IMR-90 (cell line): Measurements from ENCODE around the gene FNDC3B. TPM values are rescaled to one million over a fixed set of nuclear protein-coding genes. Genes with fewer than 3 reads are reported as not detected.

Experiments
- ATAC-seq: fragments of 200-7000 bp; cut with Tn5 transposase; 2 replicates; pipeline ENCODE4 v1.9.1; 2020; ENCODE audit warnings: low read depth, mild to moderate bottlenecking, moderate library complexity
- BruUV-seq: library from RNA; stranded (reverse); fragments of 400-500 nt; replicated peaks from 2 replicates; lab custom pipeline; 2021; lab: Mats Ljungman, UMichigan
- CTCF ChIA-PET: fragments of 300-600 bp; formaldehyde crosslinking; extraction: SDS; loops from one replicate; lab custom pipeline; 2021; ENCODE audit warnings: antibody characterized with exemption; lab: Yijun Ruan, JAX
- POLR2A ChIA-PET: fragments of 300-600 bp; sonication (Branson Sonifier 250); formaldehyde crosslinking; loops from one replicate; lab custom pipeline; 2022; ENCODE audit warnings: antibody characterized with exemption; ENCODE audit not compliant: unreplicated experiment; lab: Charles Lee
- DNase-seq: peaks from one replicate; pipeline ENCODE4 v3.0.0; 2013
- H2AFZ ChIP-seq: replicated peaks from 2 replicates; pipeline ENCODE3; 2013; ENCODE audit warnings: low read length, mild to moderate bottlenecking; ENCODE audit not compliant: poor library complexity
- H2AK5ac ChIP-seq: 2 replicates; pipeline ENCODE4 v1.6.1; 2013; ENCODE audit warnings: low read depth, low read length, inconsistent platforms
- H2AK9ac ChIP-seq: replicated peaks from 2 replicates; pipeline ENCODE3; 2013; ENCODE audit warnings: mild to moderate bottlenecking, low read depth, low read length, moderate library complexity; ENCODE audit not compliant: poor library complexity
- H2BK120ac ChIP-seq: 2 replicates; pipeline ENCODE4 v1.6.1; 2013; ENCODE audit warnings: low read depth, low read length, inconsistent platforms
- H2BK15ac ChIP-seq: 3 replicates; pipeline ENCODE4 v1.6.1; 2013; ENCODE audit warnings: low read depth, low read length, inconsistent platforms
- H2BK20ac ChIP-seq: 2 replicates; pipeline ENCODE4 v1.6.1; 2013; ENCODE audit warnings: low read depth, mild to moderate bottlenecking, inconsistent platforms, low read length, moderate library complexity
- H2BK5ac ChIP-seq: 2 replicates; pipeline ENCODE4 v1.6.1; 2013; ENCODE audit warnings: mild to moderate bottlenecking, low read depth, low read length, inconsistent platforms; ENCODE audit not compliant: poor library complexity, severe bottlenecking
- H3K14ac ChIP-seq: replicated peaks from 2 replicates; pipeline ENCODE4 v1.6.1; 2013; ENCODE audit warnings: low read depth, low read length, inconsistent platforms
- H3K18ac ChIP-seq: 2 replicates; pipeline ENCODE4 v1.6.1; 2013; ENCODE audit warnings: low read depth, low read length, control low read depth
- H3K23ac ChIP-seq: 2 replicates; pipeline ENCODE4 v1.6.1; 2013; ENCODE audit warnings: low read depth, low read length, inconsistent platforms
- H3K27ac ChIP-seq: 2 replicates; pipeline ENCODE4 v1.5.1; 2013; ENCODE audit warnings: mild to moderate bottlenecking, control low read depth, low read length; ENCODE audit not compliant: insufficient read depth
- H3K27me3 ChIP-seq: 2 replicates; pipeline ENCODE4 v1.6.1; 2013; ENCODE audit warnings: low read length; ENCODE audit not compliant: control insufficient read depth, insufficient read depth
- H3K36me3 ChIP-seq: 2 replicates; pipeline ENCODE4 v1.6.1; 2013; ENCODE audit warnings: low read length, mixed read lengths; ENCODE audit not compliant: control insufficient read depth, insufficient read depth
- H3K4ac ChIP-seq: 2 replicates; pipeline ENCODE4 v1.6.1; 2013; ENCODE audit warnings: low read depth, low read length, inconsistent platforms
- H3K4me1 ChIP-seq: 2 replicates; pipeline ENCODE4 v1.6.1; 2013; ENCODE audit warnings: low read length, mixed read lengths; ENCODE audit not compliant: control insufficient read depth, insufficient read depth
- H3K4me2 ChIP-seq: 2 replicates; pipeline ENCODE4 v1.6.1; 2013; ENCODE audit warnings: low read depth, mild to moderate bottlenecking, control low read depth, low read length, moderate library complexity
- H3K4me3 ChIP-seq: 2 replicates; pipeline ENCODE4 v1.5.1; 2013; ENCODE audit warnings: low read depth, mild to moderate bottlenecking, control low read depth, low read length, moderate library complexity; ENCODE audit not compliant: insufficient read depth
- H3K56ac ChIP-seq: 2 replicates; pipeline ENCODE4 v1.6.1; 2013; ENCODE audit warnings: low read length, inconsistent platforms; ENCODE audit not compliant: insufficient read depth; ENCODE audit errors: extremely low read depth
- H3K79me1 ChIP-seq, 2 experiments: 2 replicates each; pipeline ENCODE4 v1.6.1; 2013; ENCODE audit warnings: low read length in 2 of 2, inconsistent platforms in 1 of 2, low read depth in 1 of 2
- H3K9ac ChIP-seq: 2 replicates; pipeline ENCODE4 v1.6.1; 2013; ENCODE audit warnings: low read depth, low read length, control low read depth
- H3K9me1 ChIP-seq: 2 replicates; pipeline ENCODE4 v1.6.1; 2013; ENCODE audit warnings: low read length, inconsistent platforms; ENCODE audit not compliant: insufficient read depth
- H3K9me3 ChIP-seq: 2 replicates; pipeline ENCODE4 v1.6.1; 2013; ENCODE audit warnings: low read length; ENCODE audit not compliant: control insufficient read depth, insufficient read depth
- H4K20me1 ChIP-seq: 2 replicates; pipeline ENCODE4 v1.6.1; 2013; ENCODE audit warnings: low read length, inconsistent platforms; ENCODE audit not compliant: insufficient read depth
- H4K5ac ChIP-seq: 2 replicates; pipeline ENCODE4 v1.6.1; 2013; ENCODE audit warnings: mild to moderate bottlenecking, low read depth, low read length, control low read depth
- H4K8ac ChIP-seq, 2 experiments: 2 replicates each; pipeline ENCODE4 v1.6.1; 2013; ENCODE audit warnings: low read depth in 2 of 2, low read length in 2 of 2, control low read depth in 1 of 2, inconsistent platforms in 1 of 2
- H4K91ac ChIP-seq: 2 replicates; pipeline ENCODE4 v1.6.1; 2013; ENCODE audit warnings: low read depth, low read length, inconsistent platforms; ENCODE audit not compliant: insufficient read depth
- BHLHE40 ChIP-seq: fragments of 150-350 bp; IDR thresholded peaks from 2 replicates; pipeline ENCODE4 v1.6.1; 2016; ENCODE audit warnings: mild to moderate bottlenecking, low read depth, low read length
- CEBPB ChIP-seq: IDR thresholded peaks from 2 replicates; pipeline ENCODE4 v1.6.1; 2012; ENCODE audit warnings: low read depth, low read length, improper control_type of control experiment
- CHD1 ChIP-seq: IDR thresholded peaks from 2 replicates; pipeline ENCODE4 v1.6.1; 2012; ENCODE audit warnings: low read depth, low read length, improper control_type of control experiment
- CTCF ChIP-seq: conservative IDR thresholded peaks from 2 replicates; pipeline ENCODE4 v1.5.1; 2012; ENCODE audit warnings: mild to moderate bottlenecking, low read depth, low read length, improper control_type of control experiment
- FOS ChIP-seq: fragments of 150-350 bp; IDR thresholded peaks from 2 replicates; pipeline ENCODE4 v1.6.1; 2016; ENCODE audit warnings: low read depth, low read length
- MAFK ChIP-seq: IDR thresholded peaks from 2 replicates; pipeline ENCODE4 v1.6.1; 2012; ENCODE audit warnings: low read depth, low read length, improper control_type of control experiment
- MAZ ChIP-seq: IDR thresholded peaks from 2 replicates; pipeline ENCODE4 v1.6.1; 2012; ENCODE audit warnings: low read depth, mild to moderate bottlenecking, low read length, improper control_type of control experiment, moderate library complexity, borderline replicate concordance
- MXI1 ChIP-seq: IDR thresholded peaks from 2 replicates; pipeline ENCODE4 v1.6.1; 2012; ENCODE audit warnings: low read depth, mild to moderate bottlenecking, low read length, moderate library complexity, borderline replicate concordance
- NFE2L2 ChIP-seq: fragments of 150-350 bp; IDR thresholded peaks from 2 replicates; pipeline ENCODE4 v1.6.1; 2016; ENCODE audit warnings: low read depth, mild to moderate bottlenecking, low read length
- POLR2A ChIP-seq: IDR thresholded peaks from 2 replicates; pipeline ENCODE4 v1.6.1; 2012; ENCODE audit warnings: mild to moderate bottlenecking, low read depth, low read length
- RAD21 ChIP-seq: IDR thresholded peaks from 2 replicates; pipeline ENCODE4 v1.6.1; 2012; ENCODE audit warnings: low read length, improper control_type of control experiment
- RCOR1 ChIP-seq: IDR thresholded peaks from 2 replicates; pipeline ENCODE4 v1.6.1; 2012; ENCODE audit warnings: mild to moderate bottlenecking, low read length, improper control_type of control experiment; ENCODE audit not compliant: insufficient replicate concordance
- RFX5 ChIP-seq: IDR thresholded peaks from 2 replicates; pipeline ENCODE4 v1.8.0; 2012; ENCODE audit warnings: low read depth, mild to moderate bottlenecking, low read length, moderate library complexity
- SMC3 ChIP-seq: fragments of 150-350 bp; IDR thresholded peaks from 2 replicates; pipeline ENCODE4 v1.6.1; 2016; ENCODE audit warnings: low read depth, mild to moderate bottlenecking, antibody characterized with exemption, low read length, moderate library complexity
- WGBS, 2 experiments: methylation state at CpG; one replicate each; pipeline versions ENCODE4 v1.1.5 to v1.1.7; 2013; ENCODE audit warnings: missing lambda C conversion rate in 2 of 2; ENCODE audit not compliant: insufficient read length in 1 of 2; ENCODE audit errors: extremely low coverage in 2 of 2; 5-methylcytosine and 5-hydroxymethylcytosine counted together
- dilution Hi-C: fragments of 300-500 bp; cut with HindIII; formaldehyde crosslinking; loops from one replicate; pipeline ENCODE4 v1.14.3; 2018; ENCODE audit warnings: low sequenced_read_pairs; ENCODE audit not compliant: unreplicated experiment
- in situ Hi-C: fragments of 300-500 bp; cut with MboI; formaldehyde crosslinking; loops from 3 replicates; pipeline ENCODE4 v1.14.3; 2019; ENCODE audit warnings: low sequenced_read_pairs, inconsistent platforms, mixed read lengths
- intact Hi-C: fragments of 100-400 bp; cut with micrococcal nuclease; formaldehyde crosslinking; loops from 2 replicates; pipeline ENCODE4 v1.10.0; 2022
- polyA plus RNA-seq, 3 experiments: library from polyadenylated mRNA; depleted of rRNA; stranded (reverse); fragments of >200 nt; gene quantifications; 2 replicates each; pipeline ENCODE4 v1.2.3, GENCODE V29; 2012; ENCODE audit warnings: low replicate concordance in 1 of 3
- total RNA-seq: library from RNA; depleted of rRNA; stranded (reverse); fragments of >200 nt; gene quantifications from 2 replicates; pipeline ENCODE4 v1.2.3, GENCODE V29; 2012
- TF ChIP-seq, protein P1 (sequence below): fragments of 150-350 bp; IDR thresholded peaks from 2 replicates; pipeline ENCODE4 v1.6.1; 2016; ENCODE audit warnings: low read depth, mild to moderate bottlenecking, low read length, moderate library complexity, borderline replicate concordance

Gene FNDC3B
- total and polyA plus RNA-seq, 2 of the 4 experiments (the other 2 are of a cell fraction), result 23.9 to 150 TPM

GRCh38 chr3:172059532-172059931, 20.2 kb downstream of the FNDC3B start:
- Histone ChIP-seq H2BK120ac (no peak overlapping the region), H3K9me1 (peaks cover 20% of the 10 kb centered on the region), H2BK20ac (no peak overlapping the region), H4K5ac (no peak overlapping the region), H3K23ac (no peak overlapping the region), H3K18ac (no peak overlapping the region), H2AFZ (no peak overlapping the region), H3K14ac (no peak overlapping the region), H3K27me3 (no peaks in the 10 kb centered on the region), H4K91ac (no peak overlapping the region), H3K4me3 (no peak overlapping the region), H4K20me1 (peaks cover 91% of the 10 kb centered on the region), H2BK15ac (no peak overlapping the region), H3K56ac (no peak overlapping the region), H3K4me2 (no peak overlapping the region), H2AK9ac (no peak overlapping the region), H3K4me1 (peaks cover 10% of the 10 kb centered on the region), H3K9ac (no peak overlapping the region), H3K27ac (no peak overlapping the region), H2AK5ac (no peak overlapping the region), H2BK5ac (no peak overlapping the region), H3K9me3 (no peaks in the 10 kb centered on the region), H3K36me3 (peaks cover 9% of the 10 kb centered on the region), H4K8ac (no peak overlapping the region), H3K4ac (no peak overlapping the region), H3K79me1 (peaks cover 21 to 81% of the 10 kb centered on the region in 2 experiments)
- intact Hi-C loops (no loop called here), in situ Hi-C loops (no loop called here), dilution Hi-C loops (no loop called here)
- CTCF ChIA-PET, result no interaction called here
- TF ChIP-seq RCOR1 (no peak), CTCF (no peak), CHD1 (no peak), CEBPB (no peak), POLR2A (no peak), RFX5 (no peak), MXI1 (no peak), FOS (no peak), MAFK (no peak), BHLHE40 (no peak), NFE2L2 (no peak), RAD21 (no peak), SMC3 (no peak), MAZ (no peak)
- TF ChIP-seq, protein P1, sequence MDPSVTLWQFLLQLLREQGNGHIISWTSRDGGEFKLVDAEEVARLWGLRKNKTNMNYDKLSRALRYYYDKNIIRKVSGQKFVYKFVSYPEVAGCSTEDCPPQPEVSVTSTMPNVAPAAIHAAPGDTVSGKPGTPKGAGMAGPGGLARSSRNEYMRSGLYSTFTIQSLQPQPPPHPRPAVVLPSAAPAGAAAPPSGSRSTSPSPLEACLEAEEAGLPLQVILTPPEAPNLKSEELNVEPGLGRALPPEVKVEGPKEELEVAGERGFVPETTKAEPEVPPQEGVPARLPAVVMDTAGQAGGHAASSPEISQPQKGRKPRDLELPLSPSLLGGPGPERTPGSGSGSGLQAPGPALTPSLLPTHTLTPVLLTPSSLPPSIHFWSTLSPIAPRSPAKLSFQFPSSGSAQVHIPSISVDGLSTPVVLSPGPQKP, result no peak
- no peak for DNase-seq
- WGBS, 2 experiments, result no CpG with 5 or more reads among the region's 3 CpGs
- POLR2A ChIA-PET, result no interaction called here
- ATAC-seq, result no peak
- no TSS peak for BruUV-seq
